ENCODE data around the gene FAM25C. TPM values are rescaled to one million over a fixed set of nuclear protein-coding genes. Genes with fewer than 3 reads are reported as not detected.
"Not testable (repeated sequence)": the region's sequence is repeated elsewhere in the genome, so short reads cannot be mapped to it uniquely, and the experiment has no call there.

Gene FAM25C
- total RNA-seq (ENCODE audit: unreplicated experiment), result not detected
- long read RNA-seq, result 0 reads

- not testable (repeated sequence) for H3K4me1 Mint-ChIP-seq (ENCODE audit: low read depth, unreplicated experiment); H3K27me3 Mint-ChIP-seq (ENCODE audit: unreplicated experiment); H3K36me3 Mint-ChIP-seq (ENCODE audit: unreplicated experiment); H3K27ac Mint-ChIP-seq (ENCODE audit: unreplicated experiment); H3K9me3 Mint-ChIP-seq (ENCODE audit: unreplicated experiment); DNase-seq; H3K4me3 Mint-ChIP-seq (ENCODE audit: unreplicated experiment)
These were observed at the start of gene FAM25C for GRCh38 chr10:47999691-48000090. Gene FAM25C (minus strand): TSS chr10:47999791. CDS start chr10:47999765, 26 bp downstream.

- H3K36me3 Mint-ChIP-seq (ENCODE audit: unreplicated experiment); H3K27me3 Mint-ChIP-seq (ENCODE audit: unreplicated experiment); H3K4me1 Mint-ChIP-seq (ENCODE audit: low read depth, unreplicated experiment); DNase-seq; H3K4me3 Mint-ChIP-seq (ENCODE audit: unreplicated experiment); H3K27ac Mint-ChIP-seq (ENCODE audit: unreplicated experiment); H3K9me3 Mint-ChIP-seq (ENCODE audit: unreplicated experiment): not testable (repeated sequence)
These were observed 45.0 kb upstream of the FAM25C start for GRCh38 chr10:48044557-48044956.

GRCh38 chr10:48031390-48031789 lies 31.8 kb upstream of the FAM25C start:
- H3K4me1 Mint-ChIP-seq (ENCODE audit: low read depth, unreplicated experiment), result not testable (repeated sequence)

GRCh38 chr10:48002306-48002705 lies 2.7 kb upstream of the FAM25C start:
- not testable (repeated sequence) for H3K9me3 Mint-ChIP-seq (ENCODE audit: unreplicated experiment); DNase-seq; H3K4me1 Mint-ChIP-seq (ENCODE audit: low read depth, unreplicated experiment); H3K27me3 Mint-ChIP-seq (ENCODE audit: unreplicated experiment); H3K4me3 Mint-ChIP-seq (ENCODE audit: unreplicated experiment); H3K27ac Mint-ChIP-seq (ENCODE audit: unreplicated experiment); H3K36me3 Mint-ChIP-seq (ENCODE audit: unreplicated experiment)

More at GRCh38 chr10:48031390-48031789, 31.8 kb upstream of the FAM25C start:
- H3K27ac Mint-ChIP-seq (ENCODE audit: unreplicated experiment); H3K4me3 Mint-ChIP-seq (ENCODE audit: unreplicated experiment); H3K27me3 Mint-ChIP-seq (ENCODE audit: unreplicated experiment); DNase-seq; H3K9me3 Mint-ChIP-seq (ENCODE audit: unreplicated experiment); H3K36me3 Mint-ChIP-seq (ENCODE audit: unreplicated experiment): not testable (repeated sequence)

- not testable (repeated sequence) for H3K27ac Mint-ChIP-seq (ENCODE audit: unreplicated experiment); H3K36me3 Mint-ChIP-seq (ENCODE audit: unreplicated experiment); DNase-seq; H3K4me3 Mint-ChIP-seq (ENCODE audit: unreplicated experiment); H3K4me1 Mint-ChIP-seq (ENCODE audit: low read depth, unreplicated experiment); H3K27me3 Mint-ChIP-seq (ENCODE audit: unreplicated experiment); H3K9me3 Mint-ChIP-seq (ENCODE audit: unreplicated experiment)
These were observed 5.5 kb downstream of the FAM25C start for GRCh38 chr10:47994045-47994444.

GRCh38 chr10:47992560-47992959 lies 7.0 kb downstream of the FAM25C start:
- H3K4me3 Mint-ChIP-seq (ENCODE audit: unreplicated experiment); H3K27ac Mint-ChIP-seq (ENCODE audit: unreplicated experiment); H3K36me3 Mint-ChIP-seq (ENCODE audit: unreplicated experiment); H3K4me1 Mint-ChIP-seq (ENCODE audit: low read depth, unreplicated experiment); H3K9me3 Mint-ChIP-seq (ENCODE audit: unreplicated experiment); DNase-seq; H3K27me3 Mint-ChIP-seq (ENCODE audit: unreplicated experiment): not testable (repeated sequence)

- not testable (repeated sequence) for H3K27me3 Mint-ChIP-seq (ENCODE audit: unreplicated experiment); H3K9me3 Mint-ChIP-seq (ENCODE audit: unreplicated experiment); H3K4me3 Mint-ChIP-seq (ENCODE audit: unreplicated experiment); H3K36me3 Mint-ChIP-seq (ENCODE audit: unreplicated experiment); DNase-seq; H3K4me1 Mint-ChIP-seq (ENCODE audit: low read depth, unreplicated experiment); H3K27ac Mint-ChIP-seq (ENCODE audit: unreplicated experiment)
These were observed 7.9 kb downstream of the FAM25C start for GRCh38 chr10:47991706-47992105.

- H3K27me3 Mint-ChIP-seq (ENCODE audit: unreplicated experiment); H3K9me3 Mint-ChIP-seq (ENCODE audit: unreplicated experiment); DNase-seq; H3K36me3 Mint-ChIP-seq (ENCODE audit: unreplicated experiment); H3K4me1 Mint-ChIP-seq (ENCODE audit: low read depth, unreplicated experiment); H3K4me3 Mint-ChIP-seq (ENCODE audit: unreplicated experiment); H3K27ac Mint-ChIP-seq (ENCODE audit: unreplicated experiment): not testable (repeated sequence)
These were observed 9.5 kb downstream of the FAM25C start for GRCh38 chr10:47990097-47990496.

GRCh38 chr10:47989542-47989950 lies 10.0 kb downstream of the FAM25C start:
- H3K27me3 Mint-ChIP-seq (ENCODE audit: unreplicated experiment); H3K9me3 Mint-ChIP-seq (ENCODE audit: unreplicated experiment); H3K36me3 Mint-ChIP-seq (ENCODE audit: unreplicated experiment); H3K27ac Mint-ChIP-seq (ENCODE audit: unreplicated experiment); H3K4me3 Mint-ChIP-seq (ENCODE audit: unreplicated experiment); DNase-seq; H3K4me1 Mint-ChIP-seq (ENCODE audit: low read depth, unreplicated experiment): not testable (repeated sequence)

GRCh38 chr10:47988718-47989541 lies 10.7 kb downstream of the FAM25C start:
- not testable (repeated sequence) for H3K4me3 Mint-ChIP-seq (ENCODE audit: unreplicated experiment); H3K9me3 Mint-ChIP-seq (ENCODE audit: unreplicated experiment); H3K36me3 Mint-ChIP-seq (ENCODE audit: unreplicated experiment); DNase-seq; H3K27ac Mint-ChIP-seq (ENCODE audit: unreplicated experiment); H3K4me1 Mint-ChIP-seq (ENCODE audit: low read depth, unreplicated experiment); H3K27me3 Mint-ChIP-seq (ENCODE audit: unreplicated experiment)

GRCh38 chr10:47987952-47988351 lies 11.6 kb downstream of the FAM25C start:
- H3K27ac Mint-ChIP-seq (ENCODE audit: unreplicated experiment); DNase-seq; H3K4me1 Mint-ChIP-seq (ENCODE audit: low read depth, unreplicated experiment); H3K4me3 Mint-ChIP-seq (ENCODE audit: unreplicated experiment); H3K27me3 Mint-ChIP-seq (ENCODE audit: unreplicated experiment); H3K36me3 Mint-ChIP-seq (ENCODE audit: unreplicated experiment); H3K9me3 Mint-ChIP-seq (ENCODE audit: unreplicated experiment): not testable (repeated sequence)

GRCh38 chr10:47986413-47987230 lies 13.0 kb downstream of the FAM25C start:
- H3K36me3 Mint-ChIP-seq (ENCODE audit: unreplicated experiment); DNase-seq; H3K4me3 Mint-ChIP-seq (ENCODE audit: unreplicated experiment); H3K4me1 Mint-ChIP-seq (ENCODE audit: low read depth, unreplicated experiment); H3K9me3 Mint-ChIP-seq (ENCODE audit: unreplicated experiment); H3K27me3 Mint-ChIP-seq (ENCODE audit: unreplicated experiment); H3K27ac Mint-ChIP-seq (ENCODE audit: unreplicated experiment): not testable (repeated sequence)

Data from glutamatergic neuron (in vitro differentiated cells).